CD1c-positive myeloid dendritic cell (primary cell): ENCODE measurements around the gene IZUMO4.

ENCODE experiments used
- DNase-seq: peaks from one replicate; pipeline ENCODE4 v3.0.0-alpha.2; 2016; ENCODE audit errors: extremely low spot score

Gene IZUMO4

DNA sequence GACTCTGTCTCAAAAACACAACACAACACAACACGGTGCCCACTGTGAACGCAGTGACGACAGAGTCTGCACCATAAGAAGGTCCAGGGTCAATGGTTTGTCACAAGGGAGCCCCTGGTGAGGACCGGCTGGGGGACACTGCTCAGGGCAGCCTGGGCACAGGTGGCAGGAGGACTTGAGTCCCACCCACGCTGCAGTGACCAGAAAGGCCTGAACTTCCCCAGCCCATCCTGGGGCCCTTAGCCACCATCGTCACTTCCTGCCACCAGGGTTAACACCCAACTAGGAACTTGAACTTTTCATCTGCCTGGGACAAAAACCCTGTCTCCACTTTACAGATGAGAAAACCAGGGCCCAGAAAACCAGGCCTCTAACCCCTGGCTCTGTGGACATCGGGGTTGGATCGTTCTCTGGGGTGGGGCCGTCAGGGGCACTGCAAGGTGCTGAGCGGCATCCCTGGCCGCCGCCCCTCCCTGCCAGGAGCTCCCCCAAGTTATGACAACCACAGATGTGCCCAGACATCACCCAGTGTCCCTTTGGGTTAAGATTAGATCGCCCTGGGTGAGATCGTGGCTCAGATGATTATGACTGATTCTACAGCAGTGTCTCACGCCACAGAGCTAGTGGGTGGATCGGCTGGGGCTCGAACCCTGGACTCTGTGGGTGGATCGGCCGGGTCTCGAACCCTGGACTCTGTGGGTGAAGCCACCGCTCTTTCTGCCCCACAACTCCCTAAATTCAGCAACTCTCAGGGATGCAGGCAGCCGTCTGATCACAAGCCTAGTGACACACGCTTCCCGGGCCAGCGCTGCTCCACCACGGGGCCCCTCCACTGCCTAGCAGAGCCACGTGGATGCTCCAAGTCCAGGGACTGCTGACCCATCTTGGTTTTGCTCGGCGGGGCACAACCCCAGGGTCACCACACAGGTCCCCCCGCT lies 14.6 kb upstream of the IZUMO4 start:
- peak; percentile 91 for DNase-seq

DNA sequence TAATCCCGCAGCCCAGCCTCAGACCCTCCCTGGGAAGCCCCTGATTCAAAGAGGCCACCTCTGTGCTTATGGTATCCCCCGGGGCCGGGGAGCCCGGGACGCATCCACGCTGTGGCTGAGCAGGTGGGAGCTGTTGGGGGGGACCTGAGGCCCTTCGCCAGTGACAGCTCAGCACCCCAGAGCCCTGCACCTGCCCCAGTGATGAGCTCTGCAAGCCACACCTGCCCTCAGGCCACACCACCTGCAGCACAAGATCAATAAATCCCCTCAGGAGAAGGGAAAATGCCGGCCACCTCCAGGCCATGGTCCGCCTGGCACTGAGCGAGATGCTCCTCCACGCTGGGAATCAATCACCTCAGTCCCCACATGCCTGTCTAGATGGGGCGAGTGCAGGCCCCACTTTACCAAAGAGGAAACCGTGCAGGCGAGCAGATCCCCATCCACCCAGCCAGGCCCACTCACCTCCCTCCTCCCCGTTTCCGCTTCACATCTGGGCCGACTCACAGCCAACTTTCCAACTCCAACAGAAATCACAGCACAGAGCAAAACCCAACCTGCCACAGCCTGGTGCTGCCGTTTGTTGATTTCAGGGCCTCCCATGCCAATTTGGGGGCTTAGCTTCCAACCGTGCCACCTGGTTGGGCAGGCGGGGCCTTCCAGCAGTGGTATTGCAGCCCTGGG lies 13.4 kb upstream of the IZUMO4 start:
- peak; percentile 76 for DNase-seq

DNA sequence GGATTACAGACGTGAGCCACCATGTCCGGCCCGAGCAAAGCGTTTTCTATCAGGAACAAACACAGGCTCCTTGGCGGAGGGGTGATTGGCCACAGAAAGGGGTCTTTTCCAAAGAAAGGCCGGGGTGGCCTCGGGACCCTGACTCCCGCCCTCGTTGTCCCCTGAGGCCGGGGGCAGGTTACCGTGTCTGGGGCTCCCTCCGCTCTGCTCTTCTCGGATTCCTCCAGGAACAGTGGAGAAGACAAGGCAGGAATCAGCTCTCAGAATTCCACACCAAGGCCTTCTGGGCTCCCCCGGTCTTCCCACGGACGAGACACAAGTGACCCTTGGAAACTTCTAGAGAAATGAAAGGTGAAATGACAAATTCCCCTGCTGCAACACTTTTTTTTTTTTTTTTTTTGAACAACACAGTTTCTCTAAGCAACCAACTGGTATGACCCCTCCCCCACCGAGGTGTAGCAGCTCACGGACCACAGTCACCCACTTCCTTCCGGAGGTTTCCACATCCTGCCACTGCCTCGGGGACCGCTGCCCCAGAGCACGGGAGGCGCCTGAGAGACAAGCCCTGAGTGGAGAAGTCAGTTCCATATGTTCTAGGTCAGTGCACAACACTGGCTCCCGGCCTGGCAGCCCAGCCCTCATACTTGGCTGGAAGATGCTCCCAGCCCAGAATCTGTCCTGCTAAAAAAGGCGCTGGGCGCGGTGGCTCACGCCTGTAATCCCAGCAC lies 11.6 kb upstream of the IZUMO4 start:
- DNase-seq = peak; percentile 95

DNA sequence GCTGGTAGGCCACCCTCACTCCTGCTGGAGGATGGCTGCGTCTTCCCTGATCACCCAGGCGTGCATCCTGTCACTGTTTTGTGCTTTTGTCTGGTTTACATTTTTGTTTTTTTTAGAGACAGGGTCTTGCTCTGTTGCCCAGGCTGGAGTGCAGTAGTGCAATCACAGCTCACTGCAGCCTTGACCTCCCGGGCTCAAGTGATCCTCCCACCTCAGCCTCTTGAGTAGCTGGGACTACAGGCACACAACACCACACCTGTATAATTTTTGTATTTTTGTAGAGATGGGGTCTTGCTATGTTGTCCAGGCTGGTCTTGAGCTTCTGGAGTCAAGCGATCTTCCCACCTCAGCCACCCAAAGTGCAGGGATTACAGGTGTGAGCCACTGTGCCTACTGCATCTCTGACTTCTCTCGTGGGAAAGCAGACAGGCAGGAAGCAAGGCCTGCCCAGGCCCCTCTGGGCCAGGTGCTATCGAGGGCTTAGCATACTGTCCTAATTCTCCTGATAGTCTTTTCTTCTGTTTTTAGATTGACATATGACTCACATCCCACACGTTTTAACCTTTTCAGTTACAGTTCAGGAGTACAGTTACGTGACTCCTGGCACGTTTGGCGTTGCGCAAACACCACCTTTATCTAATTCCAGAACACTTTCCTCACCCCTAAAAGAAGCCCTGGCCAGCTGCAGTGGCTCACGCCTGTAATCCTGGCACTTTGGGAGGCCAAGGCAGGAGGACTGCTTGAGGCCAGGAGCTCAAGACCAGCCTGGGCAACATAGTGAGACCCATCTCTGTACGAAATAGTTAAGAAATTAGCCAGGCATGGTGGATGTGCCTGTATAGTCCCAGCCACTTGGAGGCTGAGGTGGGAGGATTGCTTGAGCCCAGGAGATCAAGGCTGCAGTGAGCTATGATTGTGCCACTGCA lies 9.8 kb upstream of the IZUMO4 start:
- DNase-seq = peak; percentile 59

DNA sequence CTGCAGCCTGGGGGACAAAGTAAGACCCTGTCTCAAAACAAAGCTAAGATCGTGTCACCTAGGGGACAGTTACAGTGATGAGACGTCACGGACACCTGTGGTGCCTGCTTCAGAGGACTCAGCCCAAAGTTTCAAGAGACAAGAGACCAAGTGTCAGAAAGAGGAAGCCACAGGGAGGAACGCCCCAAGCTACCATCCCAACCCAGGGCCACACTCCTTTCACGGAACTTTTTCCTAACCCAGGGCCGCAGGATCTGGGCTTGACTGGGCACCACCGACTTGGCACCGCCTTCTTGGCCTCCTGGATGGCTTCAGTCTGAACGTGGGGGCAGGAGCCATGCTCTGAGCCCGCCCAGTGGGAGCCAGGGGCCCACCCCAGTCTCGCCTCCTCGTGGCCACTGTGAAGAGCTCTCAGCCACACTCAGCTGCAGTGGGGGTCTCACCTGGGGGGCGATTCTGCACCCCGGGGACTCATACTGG lies 9.1 kb upstream of the IZUMO4 start:
- DNase-seq = peak; percentile 81

DNA sequence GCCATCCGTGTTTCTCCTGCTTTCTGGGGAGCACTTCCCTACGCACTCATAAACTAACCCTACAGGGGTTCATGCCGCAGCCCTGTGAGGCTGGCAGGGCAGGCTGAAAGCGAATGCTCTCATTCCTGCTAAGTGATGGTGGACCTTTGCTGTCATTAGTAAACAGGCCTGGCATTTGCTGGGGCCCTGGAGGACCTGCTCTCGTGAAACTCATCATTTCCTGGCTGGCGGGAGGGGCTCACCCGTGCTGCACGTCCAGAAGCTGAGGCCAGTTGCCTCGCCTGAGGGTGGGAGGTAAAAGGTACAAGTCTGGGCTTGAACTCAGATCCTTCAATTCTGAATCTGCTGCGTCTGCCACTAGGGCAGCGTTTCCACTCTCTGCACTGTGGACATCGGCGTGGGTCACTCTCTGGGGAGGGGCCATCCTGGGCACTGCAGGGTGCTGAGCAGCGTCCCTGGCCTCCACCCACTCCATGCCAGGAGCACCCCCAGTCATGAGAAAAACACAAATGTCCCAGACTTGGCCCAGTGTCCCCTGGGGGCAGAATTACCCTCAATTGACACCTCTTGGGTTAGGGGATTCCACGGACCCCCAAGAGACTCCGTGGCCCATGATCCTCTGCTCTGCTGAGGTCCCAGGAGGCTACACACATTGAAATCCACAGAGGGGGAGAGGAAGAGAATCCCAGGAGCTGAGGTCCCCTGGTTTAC lies 7.6 kb upstream of the IZUMO4 start:
- peak; percentile 22 for DNase-seq

DNA sequence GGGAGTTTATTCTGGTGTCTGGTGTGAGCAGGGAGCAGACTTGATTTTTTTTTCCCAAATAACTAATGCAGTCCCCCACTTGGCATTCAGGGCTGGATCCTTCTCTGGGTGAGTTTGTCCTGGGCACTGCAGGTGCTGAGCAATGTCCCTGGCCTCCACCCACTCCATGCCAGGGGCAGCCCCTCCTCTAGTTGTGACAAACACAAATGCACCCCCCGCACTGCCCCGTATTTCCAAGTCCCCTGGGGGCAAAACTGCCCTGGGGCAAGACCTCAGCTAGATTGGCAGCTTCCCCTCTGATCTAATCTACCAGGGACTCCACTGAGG lies 7.0 kb upstream of the IZUMO4 start:
- DNase-seq = no peak

DNA sequence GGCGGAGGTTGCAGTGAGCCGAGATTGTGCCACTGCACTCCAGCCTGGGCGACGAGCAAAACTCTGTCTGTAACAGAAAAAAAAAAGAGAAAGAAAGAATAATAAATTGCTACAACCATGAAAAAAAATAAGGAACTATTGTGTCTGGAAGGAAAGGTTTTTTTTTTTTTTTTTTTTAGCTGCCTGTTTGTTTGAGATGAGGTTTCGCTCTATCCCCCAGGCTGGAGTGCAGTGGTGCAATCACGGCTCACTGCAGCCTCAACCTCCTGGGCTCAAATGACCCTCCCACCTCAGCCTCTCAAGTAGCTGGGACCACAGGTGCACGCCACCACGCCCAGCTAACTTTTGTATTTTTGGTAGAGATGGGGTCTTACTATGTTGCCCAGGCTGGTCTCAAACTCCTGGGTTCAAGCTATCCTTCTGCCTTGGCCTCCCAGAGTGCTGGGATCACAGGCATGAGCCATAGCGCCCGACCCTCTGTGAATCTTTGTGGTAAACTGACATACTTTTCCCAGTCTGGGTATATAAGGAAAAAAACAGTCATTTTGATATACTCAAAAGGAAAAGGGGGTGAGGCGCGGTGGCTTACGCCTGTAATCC lies 4.7 kb upstream of the IZUMO4 start:
- peak; percentile 65 for DNase-seq

DNA sequence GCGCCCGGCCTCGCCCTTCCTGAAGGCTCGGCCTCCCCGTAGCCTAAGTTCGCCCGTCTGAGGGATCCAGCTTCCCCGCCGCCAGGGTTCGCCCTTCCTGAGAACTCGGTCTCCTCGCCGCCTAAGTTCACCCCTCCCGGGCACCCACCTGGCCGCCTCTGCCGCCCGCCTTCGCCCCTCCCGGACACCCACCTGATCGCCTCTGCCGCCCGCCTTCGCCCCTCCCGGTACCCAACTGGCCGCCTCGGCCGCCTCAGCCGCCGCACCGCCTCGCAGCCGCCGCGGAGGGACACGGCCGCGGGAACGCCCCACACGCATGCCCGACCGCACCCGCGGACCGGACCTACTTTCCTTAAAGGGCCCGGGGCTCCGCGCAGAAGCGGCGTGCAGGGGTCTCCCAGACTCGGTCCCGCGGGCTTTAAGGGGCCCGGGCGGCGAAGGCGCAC lies 658 bp upstream of the IZUMO4 start, which contains the start of gene MOB3A:
Gene MOB3A (minus strand): TSS at position 293 of the 446 bp plus-strand sequence. CDS start 17,766 bp downstream, outside the sequence.
- DNase-seq = no peak

DNA sequence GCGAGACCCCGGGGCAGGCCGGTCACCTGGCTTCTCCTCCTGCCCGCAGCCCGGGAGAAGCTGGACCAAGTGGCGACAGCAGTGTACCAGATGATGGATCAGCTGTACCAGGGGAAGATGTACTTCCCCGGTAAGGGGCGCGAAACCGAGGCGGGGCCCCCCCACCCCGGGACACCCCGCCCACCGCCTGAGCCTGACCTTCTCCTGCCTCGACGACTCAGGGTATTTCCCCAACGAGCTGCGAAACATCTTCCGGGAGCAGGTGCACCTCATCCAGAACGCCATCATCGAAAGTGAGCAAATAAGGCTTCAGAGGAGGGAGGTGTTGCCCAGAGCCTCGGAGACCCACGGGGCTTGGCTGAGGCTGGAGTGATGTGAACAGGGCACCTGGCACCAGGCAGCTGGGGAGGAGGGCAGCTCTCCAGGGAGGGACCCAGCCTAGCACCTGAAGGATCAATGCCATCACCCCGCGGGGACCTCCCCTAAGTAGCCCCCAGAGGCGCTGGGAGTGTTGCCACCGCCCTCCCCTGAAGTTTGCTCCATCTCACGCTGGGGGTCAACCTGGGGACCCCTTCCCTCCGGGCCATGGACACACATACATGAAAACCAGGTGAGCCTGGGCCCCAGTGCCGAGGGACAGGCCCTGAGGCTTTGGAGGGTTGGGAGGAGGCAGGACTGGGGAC lies 629 bp downstream of the IZUMO4 start:
- DNase-seq = peak; percentile 29

DNA sequence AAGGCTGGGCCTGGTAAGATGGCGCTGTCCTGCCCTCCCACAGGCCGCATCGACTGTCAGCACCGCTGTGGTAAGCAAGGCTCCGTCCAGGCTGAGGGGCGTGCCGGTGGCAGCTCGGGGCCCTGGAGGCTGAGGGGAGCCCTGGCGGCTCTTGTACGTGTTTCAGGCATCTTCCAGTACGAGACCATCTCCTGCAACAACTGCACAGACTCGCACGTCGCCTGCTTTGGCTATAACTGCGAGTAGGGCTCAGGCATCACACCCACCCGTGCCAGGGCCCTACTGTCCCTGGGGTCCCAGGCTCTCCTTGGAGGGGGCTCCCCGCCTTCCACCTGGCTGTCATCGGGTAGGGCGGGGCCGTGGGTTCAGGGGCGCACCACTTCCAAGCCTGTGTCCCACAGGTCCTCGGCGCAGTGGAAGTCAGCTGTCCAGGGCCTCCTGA lies 1.2 kb downstream of the IZUMO4 start:
- no peak for DNase-seq

DNA sequence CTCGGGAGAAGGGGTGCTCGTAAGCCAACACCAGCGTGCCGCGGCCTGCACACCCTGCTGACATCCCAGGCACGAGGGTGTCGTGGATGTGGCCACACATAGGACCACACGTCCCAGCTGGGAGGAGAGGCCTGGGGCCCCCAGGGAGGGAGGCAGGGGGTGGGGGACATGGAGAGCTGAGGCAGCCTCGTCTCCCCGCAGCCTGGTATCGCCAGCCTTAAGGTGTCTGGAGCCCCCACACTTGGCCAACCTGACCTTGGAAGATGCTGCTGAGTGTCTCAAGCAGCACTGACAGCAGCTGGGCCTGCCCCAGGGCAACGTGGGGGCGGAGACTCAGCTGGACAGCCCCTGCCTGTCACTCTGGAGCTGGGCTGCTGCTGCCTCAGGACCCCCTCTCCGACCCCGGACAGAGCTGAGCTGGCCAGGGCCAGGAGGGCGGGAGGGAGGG lies 2.4 kb downstream of the IZUMO4 start:
- DNase-seq = no peak

DNA sequence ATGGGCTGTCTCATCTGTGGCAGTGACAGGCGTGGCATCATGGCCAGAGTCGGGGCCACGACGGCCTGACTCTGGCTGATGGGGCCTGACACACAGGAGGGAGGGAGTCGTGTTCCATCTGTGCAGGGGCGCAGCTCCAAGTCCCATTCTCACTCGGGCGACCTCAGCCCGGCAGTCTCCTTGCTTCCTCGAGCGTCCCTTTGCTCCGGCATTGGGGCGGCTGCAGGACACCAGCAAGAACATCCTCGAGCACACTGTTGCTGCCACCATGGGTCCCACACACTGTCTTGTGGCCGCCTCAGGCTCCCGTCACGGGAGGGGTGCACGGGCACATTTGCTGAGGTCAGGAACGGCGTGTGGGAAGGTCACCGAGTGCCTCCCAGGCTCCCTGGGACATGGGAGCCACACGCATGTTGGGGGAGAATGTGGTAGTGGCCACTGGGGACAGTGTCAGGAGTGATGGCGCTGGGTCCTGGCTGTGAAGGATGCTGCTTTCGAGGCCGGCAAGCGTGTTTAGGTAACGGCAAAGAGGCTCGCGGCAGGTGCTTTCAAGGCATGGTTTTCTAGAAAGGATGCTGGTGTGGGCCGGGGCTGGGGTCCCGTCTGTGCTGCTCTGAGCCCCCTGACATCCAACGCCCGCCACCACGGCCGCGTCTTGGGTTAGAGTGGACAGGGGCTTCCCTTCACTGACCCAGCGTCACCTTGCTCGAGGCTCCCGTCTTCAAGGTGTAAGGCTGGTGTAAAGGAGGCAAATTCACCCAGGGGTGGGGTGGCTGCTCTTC lies 3.4 kb downstream of the IZUMO4 start:
- DNase-seq = no peak

DNA sequence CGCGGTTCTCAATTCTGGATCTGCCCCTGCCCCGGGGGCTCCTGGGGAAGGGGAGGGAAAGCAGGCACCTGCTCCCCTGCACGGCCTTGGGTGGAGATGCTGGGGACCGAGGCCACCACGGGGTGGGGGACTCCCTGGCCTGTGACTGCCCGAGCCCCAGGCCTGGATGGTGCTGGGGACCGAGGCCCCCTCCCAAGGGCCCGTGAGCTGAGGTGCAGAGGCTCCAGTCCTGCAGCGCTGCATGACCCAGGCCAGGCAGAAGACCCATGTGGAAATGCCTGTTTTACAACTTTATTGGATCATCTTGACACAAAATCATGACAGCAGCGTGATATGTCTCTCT lies 4.0 kb downstream of the IZUMO4 start:
- DNase-seq = no peak

DNA sequence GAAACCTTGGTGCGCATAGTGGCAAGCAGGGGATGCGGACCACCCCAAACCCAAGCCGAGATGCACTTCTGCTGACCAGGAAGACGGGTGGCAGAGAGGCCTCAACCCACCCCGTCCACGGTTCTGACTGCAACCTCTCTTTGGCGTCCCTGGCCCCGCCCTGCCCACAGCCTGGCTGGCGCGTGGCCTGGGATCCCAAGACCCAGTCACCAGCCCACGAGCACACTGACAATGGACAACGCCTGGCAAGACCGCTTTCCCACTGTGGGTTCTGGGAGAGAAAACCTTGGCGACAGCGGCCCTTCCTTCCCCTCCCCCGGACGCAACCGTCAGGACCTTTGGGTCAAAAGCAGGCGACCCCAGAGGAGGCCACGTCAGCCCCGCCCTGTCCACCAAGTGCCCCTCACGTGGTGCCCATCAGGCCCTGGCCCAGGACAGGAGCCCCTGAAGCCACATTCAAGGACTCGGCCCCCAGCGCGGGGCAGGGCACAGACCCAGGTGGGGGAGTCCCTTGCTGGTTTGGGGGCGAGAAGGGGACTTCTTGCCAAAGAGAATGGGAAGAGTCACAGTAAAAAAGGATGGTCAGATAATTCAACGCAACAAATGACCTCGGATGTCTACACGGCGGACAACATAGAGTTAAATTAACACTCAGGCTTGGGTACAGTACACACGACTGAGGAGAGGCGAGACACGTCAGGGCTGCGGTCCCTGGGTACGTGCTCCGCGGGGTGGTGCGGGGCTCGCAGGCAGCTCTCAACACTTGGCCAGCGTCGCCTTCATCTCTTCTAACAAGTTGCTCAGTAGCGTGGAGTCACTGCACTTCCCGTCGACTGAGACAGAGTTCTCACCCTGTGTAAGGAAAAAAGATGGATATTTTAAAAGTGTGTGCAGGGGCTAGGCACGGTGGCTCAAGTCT lies 5.0 kb downstream of the IZUMO4 start:
- DNase-seq = no peak

DNA sequence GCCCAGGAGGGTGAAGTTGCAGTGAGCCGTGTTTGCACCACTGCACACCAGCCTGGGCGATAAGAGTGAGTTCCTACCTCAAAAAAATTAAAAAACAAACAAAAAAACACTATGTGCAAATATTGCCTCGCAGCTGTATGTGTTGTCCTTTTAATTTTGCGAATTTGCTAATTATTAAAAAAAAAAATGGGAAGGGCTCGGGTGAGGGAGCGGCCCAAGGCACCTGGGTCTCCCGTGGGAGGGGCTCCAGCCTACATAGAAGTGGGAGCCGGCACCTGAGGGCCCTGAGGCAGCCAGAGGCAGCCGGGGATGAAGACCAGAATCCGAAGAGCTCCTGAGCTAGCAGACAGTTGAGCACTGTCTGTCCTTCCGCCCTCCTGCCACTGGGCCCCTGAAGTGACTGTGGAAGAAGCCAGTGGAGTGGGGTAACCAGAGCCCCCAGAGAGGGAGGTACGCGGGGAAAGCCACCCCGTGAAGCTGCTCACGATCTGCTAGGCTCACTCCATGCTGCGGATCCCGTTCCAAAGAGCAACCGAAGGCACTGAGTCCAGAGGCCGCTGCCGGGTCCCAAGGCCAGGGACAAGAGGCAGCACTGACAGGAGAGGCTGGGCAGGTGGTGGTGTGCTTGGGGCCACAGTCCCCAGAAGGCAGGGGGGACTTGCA lies 6.5 kb downstream of the IZUMO4 start:
- no peak for DNase-seq
